ENCODE data around the gene VEGFC.

VEGFC gene

GRCh38 chr4:176676901-176677300 lies 115.8 kb downstream of the VEGFC start:
- DNase-seq (ENCODE audit: low spot score), result no peak

- no peak for DNase-seq (ENCODE audit: low spot score)
These were observed 116.9 kb downstream of the VEGFC start for GRCh38 chr4:176675810-176676209.

- no peak for DNase-seq (ENCODE audit: low spot score)
These were observed 121.2 kb downstream of the VEGFC start for GRCh38 chr4:176671532-176671931.

- DNase-seq (ENCODE audit: low spot score), result no peak
These were observed 124.4 kb downstream of the VEGFC start for GRCh38 chr4:176668324-176668723.

- DNase-seq (ENCODE audit: low spot score), result no peak
These were observed 127.8 kb downstream of the VEGFC start for GRCh38 chr4:176664964-176665363.

- no peak for DNase-seq (ENCODE audit: low spot score)
These were observed 132.2 kb downstream of the VEGFC start for GRCh38 chr4:176660561-176660960.

GRCh38 chr4:176656108-176656507 lies 136.6 kb downstream of the VEGFC start:
- no peak for DNase-seq (ENCODE audit: low spot score)

GRCh38 chr4:176654565-176655216 lies 138.0 kb downstream of the VEGFC start:
- no peak for DNase-seq (ENCODE audit: low spot score)

- no peak for DNase-seq (ENCODE audit: low spot score)
These were observed 139.1 kb downstream of the VEGFC start for GRCh38 chr4:176653401-176654220.

GRCh38 chr4:176646311-176646710 lies 146.4 kb downstream of the VEGFC start:
- no peak for DNase-seq (ENCODE audit: low spot score)

- no peak for DNase-seq (ENCODE audit: low spot score)
These were observed 147.3 kb downstream of the VEGFC start for GRCh38 chr4:176645246-176645960.

- no peak for DNase-seq (ENCODE audit: low spot score)
These were observed 150.2 kb downstream of the VEGFC start for GRCh38 chr4:176642472-176642871.

- no peak for DNase-seq (ENCODE audit: low spot score)
These were observed 151.5 kb downstream of the VEGFC start for GRCh38 chr4:176641237-176641636.

- DNase-seq (ENCODE audit: low spot score), result no peak
These were observed 153.7 kb downstream of the VEGFC start for GRCh38 chr4:176638992-176639391.

- no peak for DNase-seq (ENCODE audit: low spot score)
These were observed 156.4 kb downstream of the VEGFC start for GRCh38 chr4:176636292-176636691.

- DNase-seq (ENCODE audit: low spot score), result no peak
These were observed 157.1 kb downstream of the VEGFC start for GRCh38 chr4:176635372-176636261.

Data from D341Med (cell line).